Measurements from ENCODE around the gene HTR2A. TPM values are rescaled to one million over a fixed set of nuclear protein-coding genes. Genes with fewer than 3 reads are reported as not detected.
A peak's percentile ranks its signal among the peaks of the same experiment; 100 is the strongest.

Gene HTR2A
- total RNA-seq, 1 donor from 2014 or later: 0.09 TPM

- ATAC-seq (no peak), DNase-seq (ENCODE audit: low spot score) (no peak)
- intact Hi-C loops (cut with DNase I): no loop called here
These were observed 15.2 kb downstream of the HTR2A start for GRCh38 chr13:46881621-46882020.

- ATAC-seq (no peak), DNase-seq (ENCODE audit: low spot score) (no peak)
- intact Hi-C loops (cut with DNase I): no loop called here
These were observed 22.8 kb downstream of the HTR2A start for GRCh38 chr13:46874006-46874405.

- no peak for DNase-seq (ENCODE audit: low spot score)
- intact Hi-C loops (cut with DNase I): no loop called here
- no peak for ATAC-seq
These were observed 25.3 kb downstream of the HTR2A start for GRCh38 chr13:46871557-46871956.

GRCh38 chr13:46868091-46868490 is 28.8 kb downstream of the HTR2A start:
- DNase-seq (ENCODE audit: low spot score): no peak
- ATAC-seq: no peak
- intact Hi-C loops (cut with DNase I): no loop called here

GRCh38 chr13:46866150-46866549 is 30.7 kb downstream of the HTR2A start:
- ATAC-seq (peak; percentile 82), DNase-seq (ENCODE audit: low spot score) (no peak)
- intact Hi-C loops (cut with DNase I): no loop called here

GRCh38 chr13:46864941-46865340 is 31.9 kb downstream of the HTR2A start:
- DNase-seq (ENCODE audit: low spot score) (no peak), ATAC-seq (no peak)
- intact Hi-C loops (cut with DNase I): no loop called here

- no peak for ATAC-seq
- DNase-seq (ENCODE audit: low spot score): no peak
- intact Hi-C loops (cut with DNase I): no loop called here
These were observed 34.9 kb downstream of the HTR2A start for GRCh38 chr13:46861959-46862358.

DNA sequence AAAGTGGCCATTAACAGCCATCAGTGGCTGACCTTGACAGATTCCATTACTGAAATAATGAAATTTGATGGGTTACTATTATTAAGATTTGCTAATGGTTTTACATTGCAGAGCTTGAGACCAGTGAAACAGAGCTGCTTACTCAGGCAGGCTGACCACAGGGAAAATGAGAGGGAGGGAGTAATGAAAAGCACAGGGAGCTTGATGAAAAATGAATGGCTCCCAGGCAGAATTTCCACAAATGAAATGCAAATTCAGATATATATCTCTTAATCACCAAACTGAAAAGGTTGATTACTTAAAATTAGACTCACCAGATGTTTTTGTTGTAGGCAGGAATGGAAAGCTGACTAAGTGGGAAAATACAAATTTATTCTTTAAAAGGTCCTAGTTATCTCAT is 36.1 kb downstream of the HTR2A start:
- no peak for ATAC-seq
- intact Hi-C loops (cut with DNase I): no loop called here
- no peak for DNase-seq (ENCODE audit: low spot score)

GRCh38 chr13:46858776-46859175 is 38.1 kb downstream of the HTR2A start:
- no peak for DNase-seq (ENCODE audit: low spot score)

DNA sequence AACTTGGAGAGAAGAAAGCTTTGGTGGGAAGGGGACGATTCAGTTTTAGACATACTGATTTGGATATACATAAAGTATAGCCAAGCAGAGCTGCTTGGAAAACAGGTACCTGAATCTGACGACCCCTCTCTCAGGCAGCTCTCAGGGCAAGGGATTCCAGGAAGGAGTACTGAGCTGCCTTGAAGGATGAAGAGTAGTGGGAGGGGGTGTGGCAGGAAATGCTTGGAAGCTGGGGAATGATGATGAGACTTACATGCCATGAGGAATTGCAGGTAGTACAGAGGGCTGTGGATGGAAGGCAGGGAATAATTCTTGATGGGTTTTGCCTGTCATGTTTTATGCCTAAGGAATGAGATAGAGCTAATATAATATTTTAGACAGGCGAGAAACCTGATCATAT is 38.7 kb downstream of the HTR2A start:
- DNase-seq (ENCODE audit: low spot score) (no peak), ATAC-seq (no peak)
- intact Hi-C loops (cut with DNase I): no loop called here

More at GRCh38 chr13:46858776-46859175, 38.1 kb downstream of the HTR2A start:
- ATAC-seq: no peak
- intact Hi-C loops (cut with DNase I): no loop called here

- intact Hi-C loops (cut with DNase I): no loop called here
- ATAC-seq (no peak), DNase-seq (ENCODE audit: low spot score) (no peak)
These were observed 41.2 kb downstream of the HTR2A start for GRCh38 chr13:46855664-46856063.

- DNase-seq (ENCODE audit: low spot score) (no peak), ATAC-seq (no peak)
- intact Hi-C loops (cut with DNase I): no loop called here
These were observed 41.7 kb downstream of the HTR2A start for GRCh38 chr13:46855166-46855565.

DNA sequence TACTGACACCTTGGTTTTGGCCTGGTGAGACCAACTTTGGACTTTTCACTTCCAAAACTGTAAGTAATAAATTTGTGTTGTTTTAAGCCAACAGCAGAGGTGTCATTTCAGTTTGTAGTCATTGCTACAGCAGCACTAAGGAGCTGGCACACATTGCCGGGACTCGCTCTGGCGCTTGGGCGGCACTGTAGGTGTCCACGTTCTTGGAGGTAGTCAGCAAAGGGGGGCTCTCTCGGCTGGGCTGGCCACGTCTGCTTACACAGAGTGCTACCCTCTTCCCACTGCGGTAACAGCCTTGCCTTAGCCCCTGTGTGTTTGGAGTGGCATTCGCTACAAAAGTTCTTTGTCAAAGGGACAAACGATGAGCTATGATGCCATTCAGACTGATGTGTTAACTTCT is 44.7 kb downstream of the HTR2A start:
- ATAC-seq (no peak), DNase-seq (ENCODE audit: low spot score) (no peak)
- intact Hi-C loops (cut with DNase I): no loop called here

DNA sequence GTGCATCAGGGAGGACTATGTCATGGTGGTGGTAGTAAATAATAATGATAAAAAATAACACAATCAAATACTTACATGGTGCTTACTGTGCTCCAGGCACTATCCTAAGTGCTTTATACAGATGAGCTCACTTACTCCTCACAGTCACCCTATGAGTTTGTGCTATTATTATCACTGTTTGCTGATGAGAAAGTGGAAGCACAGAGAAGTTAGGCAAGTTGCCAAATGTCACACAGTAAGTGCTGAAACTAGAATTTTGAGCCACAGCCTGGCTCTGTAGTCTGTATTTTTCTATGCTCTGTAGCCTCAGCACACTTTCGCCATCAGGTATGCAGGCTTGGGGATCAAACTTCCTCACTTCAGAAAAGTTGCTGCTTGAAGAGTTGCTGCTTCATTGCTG is 46.6 kb downstream of the HTR2A start:
- intact Hi-C loops (cut with DNase I): no loop called here
- DNase-seq (ENCODE audit: low spot score): no peak
- no peak for ATAC-seq

- DNase-seq (ENCODE audit: low spot score) (no peak), ATAC-seq (no peak)
- intact Hi-C loops (cut with DNase I): no loop called here
These were observed 50.1 kb downstream of the HTR2A start for GRCh38 chr13:46846726-46847125.

GRCh38 chr13:46845146-46845545 is 51.7 kb downstream of the HTR2A start:
- ATAC-seq: no peak
- intact Hi-C loops (cut with DNase I): no loop called here
- no peak for DNase-seq (ENCODE audit: low spot score)

- no peak for DNase-seq (ENCODE audit: low spot score)
- intact Hi-C loops (cut with DNase I): no loop called here
- no peak for ATAC-seq
These were observed 52.4 kb downstream of the HTR2A start for GRCh38 chr13:46844431-46844830.

- intact Hi-C loops (cut with DNase I): no loop called here
- ATAC-seq (no peak), DNase-seq (ENCODE audit: low spot score) (no peak)
These were observed 57.5 kb downstream of the HTR2A start for GRCh38 chr13:46839399-46839798.

DNA sequence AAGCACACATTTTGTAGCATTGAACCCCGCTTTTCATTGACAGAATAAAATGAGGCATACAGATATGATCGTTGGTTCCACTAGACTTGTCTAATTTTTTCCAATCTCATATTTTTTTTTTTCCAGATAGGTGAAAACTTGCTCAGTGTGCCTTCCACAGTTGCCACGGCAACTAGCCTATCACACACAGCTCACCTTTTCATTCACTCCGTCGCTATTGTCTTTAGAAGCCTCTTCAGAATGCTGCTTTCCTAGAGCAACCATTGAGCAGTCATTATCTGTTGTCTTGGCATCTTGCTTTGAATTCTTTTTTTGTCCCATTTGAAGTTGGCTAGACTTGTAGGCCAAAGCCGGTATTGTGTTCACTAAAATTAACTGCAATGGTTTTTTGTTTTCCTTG is 62.2 kb downstream of the HTR2A start:
- DNase-seq (ENCODE audit: low spot score) (no peak), ATAC-seq (no peak)
- intact Hi-C loops (cut with DNase I): no loop called here

GRCh38 chr13:46831588-46832194 is 65.2 kb downstream of the HTR2A start:
- intact Hi-C loops (cut with DNase I): no loop called here
- ATAC-seq: no peak
- no peak for DNase-seq (ENCODE audit: low spot score)

GRCh38 chr13:46830405-46831005 is 66.3 kb downstream of the HTR2A start:
- ATAC-seq: no peak
- no peak for DNase-seq (ENCODE audit: low spot score)
- intact Hi-C loops (cut with DNase I): no loop called here
